Endothelial cell of umbilical vein (primary cell): ENCODE results near the gene MALRD1. TPM values are rescaled to one million over a fixed set of nuclear protein-coding genes. Genes with fewer than 3 reads are reported as not detected.

ENCODE experiments used
- BruUV-seq: library from RNA; stranded (reverse); fragments of 400-500 nt; replicated peaks from 2 replicates; lab custom pipeline; 2021; lab: Mats Ljungman, UMichigan
- CTCF ChIA-PET: fragments of 300-600, 350-600 bp; sonication (Branson Sonifier 250); formaldehyde crosslinking; loops from one replicate; lab custom pipeline; 2021; ENCODE audit warnings: antibody characterized with exemption, inconsistent platforms; lab: Charles Lee
- POLR2A ChIA-PET: fragments of 300-600, 350-600 bp; sonication (Branson Sonifier 250); formaldehyde crosslinking; loops from one replicate; lab custom pipeline; 2021; ENCODE audit warnings: antibody characterized with exemption, inconsistent platforms; lab: Charles Lee
- DNase-seq: peaks from one replicate; pipeline ENCODE4 v3.0.0-alpha.2; 2011; ENCODE audit warnings: low read depth, low spot score
- FAIRE-seq: peaks from 2 replicates; lab custom pipeline; 2011; peaks lifted over from hg19 to GRCh38; lab: Jason Lieb, UNC
- H2AFZ ChIP-seq: 2 replicates; pipeline ENCODE4 v1.6.0; 2012; ENCODE audit warnings: low read depth, low read length, control low read depth, inconsistent platforms
- H3K27ac ChIP-seq: 2 replicates; pipeline ENCODE4 v1.5.1; 2011; ENCODE audit warnings: low read depth, mild to moderate bottlenecking, control low read depth, low read length, moderate library complexity; ENCODE audit not compliant: insufficient read depth
- H3K27me3 ChIP-seq, 2 experiments: 2 replicates each; pipeline versions ENCODE4 v1.6.0 to v1.6.1; 2011; ENCODE audit warnings: low read length in 2 of 2, mixed read lengths in 1 of 2; ENCODE audit not compliant: control insufficient read depth in 2 of 2, insufficient read depth in 2 of 2
- H3K36me3 ChIP-seq, 2 experiments: 2 replicates in 1 of 2; 3 replicates in 1 of 2; pipeline ENCODE4 v1.5.1; 2011; ENCODE audit warnings: low read length in 2 of 2, mild to moderate bottlenecking in 1 of 2, moderate library complexity in 1 of 2; ENCODE audit not compliant: control insufficient read depth in 2 of 2, insufficient read depth in 2 of 2; ENCODE audit errors: extremely low read depth in 1 of 2
- H3K4me1 ChIP-seq: 3 replicates; pipeline ENCODE4 v1.5.1; 2011; ENCODE audit warnings: mild to moderate bottlenecking, low read length; ENCODE audit not compliant: control insufficient read depth, insufficient read depth; ENCODE audit errors: extremely low read depth
- H3K4me2 ChIP-seq: 2 replicates; pipeline ENCODE4 v1.6.1; 2011; ENCODE audit warnings: low read length, control low read depth, mixed read lengths; ENCODE audit not compliant: insufficient read depth
- H3K4me3 ChIP-seq, 3 experiments: fragments of 200-600 bp in 1 of 3; sonication (generic), shearing (Covaris generic) in 1 of 3; replicated peaks in 1 of 3; 2 replicates each; pipeline ENCODE4 v1.5.1; 2011 to 2016; ENCODE audit warnings: control low read depth in 3 of 3, low read length in 3 of 3, mild to moderate bottlenecking in 2 of 3, inconsistent platforms in 1 of 3, low read depth in 1 of 3, moderate library complexity in 1 of 3; ENCODE audit not compliant: insufficient read depth in 1 of 3
- H3K79me2 ChIP-seq: 2 replicates; pipeline ENCODE4 v1.6.0; 2012; ENCODE audit warnings: low read length, inconsistent platforms; ENCODE audit not compliant: control insufficient read depth, insufficient read depth
- H3K9ac ChIP-seq: replicated peaks from 2 replicates; pipeline ENCODE3; 2011; ENCODE audit warnings: low read length, control low read depth; ENCODE audit not compliant: insufficient read depth; ENCODE audit errors: extremely low read depth
- H3K9me1 ChIP-seq: replicated peaks from 3 replicates; pipeline ENCODE4 v1.6.0; 2011; ENCODE audit warnings: mild to moderate bottlenecking, low read length; ENCODE audit not compliant: control insufficient read depth, insufficient read depth; ENCODE audit errors: extremely low read depth
- H3K9me3 ChIP-seq: replicated peaks from 2 replicates; pipeline ENCODE4 v1.5.1; 2012; ENCODE audit warnings: low read length, inconsistent platforms; ENCODE audit not compliant: control insufficient read depth, insufficient read depth
- H4K20me1 ChIP-seq: replicated peaks from 2 replicates; pipeline ENCODE3; 2011; ENCODE audit warnings: mild to moderate bottlenecking, low read length; ENCODE audit not compliant: control insufficient read depth, insufficient read depth; ENCODE audit errors: extremely low read depth
- CTCF ChIP-seq, 2 donors: IDR thresholded peaks; 1 replicate in 1 of 2; 2 replicates in 1 of 2; pipeline ENCODE4 v1.5.1; 2011; ENCODE audit warnings: low read length in 2 of 2, mild to moderate bottlenecking in 2 of 2, moderate library complexity in 2 of 2, control low read depth in 1 of 2, inconsistent platforms in 1 of 2, low read depth in 1 of 2; ENCODE audit not compliant: insufficient read depth in 1 of 2; ENCODE audit errors: extremely low read depth in 1 of 2
- EZH2 ChIP-seq: IDR thresholded peaks from 2 replicates; pipeline ENCODE4 v1.6.1; 2012; ENCODE audit warnings: borderline replicate concordance, low read depth, mild to moderate bottlenecking, moderate library complexity, low read length, inconsistent platforms; ENCODE audit not compliant: severe bottlenecking
- FOS ChIP-seq: IDR thresholded peaks from 2 replicates; pipeline ENCODE4 v1.6.1; 2011; ENCODE audit warnings: mild to moderate bottlenecking, low read length, moderate library complexity, borderline replicate concordance; ENCODE audit not compliant: insufficient read depth
- GATA2 ChIP-seq: IDR thresholded peaks from 2 replicates; pipeline ENCODE4 v1.7.0; 2011; ENCODE audit warnings: low read depth, mild to moderate bottlenecking, moderate library complexity, mixed read lengths, low read length; ENCODE audit not compliant: insufficient read length, insufficient read depth
- JUN ChIP-seq: IDR thresholded peaks from 2 replicates; pipeline ENCODE4 v1.6.1; 2011; ENCODE audit warnings: borderline replicate concordance, low read depth; ENCODE audit not compliant: insufficient read length, insufficient read depth
- MAX ChIP-seq: IDR thresholded peaks from 2 replicates; pipeline ENCODE4 v1.6.1; 2011; ENCODE audit not compliant: insufficient read depth, insufficient read length
- MYC ChIP-seq: IDR thresholded peaks from one replicate; pipeline ENCODE4 v1.6.1; 2011; ENCODE audit warnings: mild to moderate bottlenecking, low read depth, low read length
- POLR2A ChIP-seq: IDR thresholded peaks from 2 replicates; pipeline ENCODE4 v1.6.1; 2012; ENCODE audit warnings: low read depth, mild to moderate bottlenecking, control low read depth, low read length
- POLR2AphosphoS5 ChIP-seq: IDR thresholded peaks from 2 replicates; pipeline ENCODE4 v1.6.1; 2012; ENCODE audit warnings: low read depth, mild to moderate bottlenecking, control low read depth, low read length, moderate library complexity; ENCODE audit not compliant: insufficient read depth
- dilution Hi-C: fragments of 300-500 bp; cut with MboI; formaldehyde crosslinking; loops from one replicate; pipeline ENCODE4 v1.15.0; 2019; ENCODE audit warnings: low sequenced_read_pairs; ENCODE audit not compliant: extremely low pct_ligation_motif_present
- intact Hi-C: fragments of 100-400 bp; cut with micrococcal nuclease; formaldehyde crosslinking; loops from one replicate; pipeline ENCODE4 v1.10.0; 2022
- polyA plus RNA-seq, 4 experiments: library from polyadenylated mRNA; depleted of rRNA in 3 of 4; stranded (reverse) in 3 of 4; unstranded in 1 of 4; fragments of >200 nt; gene quantifications; 2 replicates each; pipeline versions ENCODE4 v1.2.1 to v1.2.3, GENCODE V29; 2011 to 2012; ENCODE audit warnings: missing spikeins in 1 of 4
- total RNA-seq: library from RNA; stranded (reverse); gene quantifications from 2 replicates; pipeline ENCODE4 v1.2.3, GENCODE V29; 2021

The MALRD1 gene
- total and polyA plus RNA-seq, 2 donors (not counting 3 experiments of a cell fraction or from before 2014, with no cell fraction given) = not detected

GRCh38 chr10:19592276-19592675 lies 543.7 kb downstream of the MALRD1 start:
- no peaks in the 10 kb centered on the region for H3K36me3 ChIP-seq
- dilution Hi-C loops (no loop called here), intact Hi-C loops (no loop called here)
- no peak for FAIRE-seq
- no peak overlapping the region for H3K27ac ChIP-seq
- DNase-seq = no peak
- no peak overlapping the region for H3K4me2 ChIP-seq
- TF ChIP-seq FOS (no peak), JUN (no peak), POLR2A (no peak), MYC (no peak), CTCF (IDR thresholded peaks at IDR 0.05; ENCODE audit: extremely low read depth in 1 of 2, insufficient read depth in 1 of 2, low read depth in 1 of 2, low read length in 2 of 2) (no peak), GATA2 (no peak), MAX (no peak), POLR2AphosphoS5 (no peak), EZH2 (no peak)
- H3K79me2 ChIP-seq = no peaks in the 10 kb centered on the region
- no peak overlapping the region for H3K4me3 ChIP-seq
- H3K4me1 ChIP-seq = no peaks in the 10 kb centered on the region
- no peak overlapping the region for H3K9ac ChIP-seq
- H2AFZ ChIP-seq = no peak overlapping the region
- H3K27me3 ChIP-seq = no peaks in the 10 kb centered on the region
- BruUV-seq = no TSS peak
- CTCF ChIA-PET = no interaction called here
- POLR2A ChIA-PET = no interaction called here
- H4K20me1 ChIP-seq = no peaks in the 10 kb centered on the region
- no peaks in the 10 kb centered on the region for H3K9me1 ChIP-seq
- peaks cover 2% of the 10 kb centered on the region for H3K9me3 ChIP-seq
